HEK293T (cell line): Measurements from ENCODE around the gene DELE1.

Experiments used
- CTCF ChIA-PET: fragments of 350-600 bp; formaldehyde crosslinking; extraction: SDS; loops from one replicate; lab custom pipeline; 2021; ENCODE audit warnings: antibody characterized with exemption, inconsistent platforms; lab: Yijun Ruan, JAX
- POLR2A ChIA-PET: fragments of 350-600 bp; formaldehyde crosslinking; extraction: SDS; loops from one replicate; lab custom pipeline; 2020; ENCODE audit warnings: antibody characterized with exemption, inconsistent platforms; lab: Yijun Ruan, JAX
- DNase-seq: peaks from one replicate; pipeline ENCODE4 v3.0.0; 2012; ENCODE audit warnings: mixed read lengths; ENCODE audit errors: extremely low spot score
- ARNT ChIP-seq: fragments of 450-650 bp; IDR thresholded peaks from 2 replicates; pipeline ENCODE4 v1.6.1; 2017; ENCODE audit warnings: mild to moderate bottlenecking
- BHLHE40 ChIP-seq: fragments of 450-650 bp; IDR thresholded peaks from 2 replicates; pipeline ENCODE4 v1.6.1; 2016; ENCODE audit warnings: mild to moderate bottlenecking, moderate library complexity, borderline replicate concordance
- CTBP1 ChIP-seq: fragments of 450-650 bp; IDR thresholded peaks from 2 replicates; pipeline ENCODE4 v1.6.1; 2016; ENCODE audit warnings: borderline replicate concordance
- ELF4 ChIP-seq: fragments of 450-650 bp; IDR thresholded peaks from 2 replicates; pipeline ENCODE4 v1.6.1; 2017; ENCODE audit warnings: antibody characterized with exemption
- FOXA1 ChIP-seq: fragments of 450-650 bp; IDR thresholded peaks from 2 replicates; pipeline ENCODE4 v1.6.1; 2016; ENCODE audit warnings: mild to moderate bottlenecking
- FOXK2 ChIP-seq: fragments of 450-650 bp; IDR thresholded peaks from 2 replicates; pipeline ENCODE4 v1.6.1; 2016; ENCODE audit warnings: mild to moderate bottlenecking
- FOXM1 ChIP-seq: fragments of 450-650 bp; IDR thresholded peaks from 2 replicates; pipeline ENCODE4 v1.6.1; 2017; ENCODE audit warnings: mild to moderate bottlenecking, borderline replicate concordance
- HDGF ChIP-seq: fragments of 450-650 bp; IDR thresholded peaks from 2 replicates; pipeline ENCODE4 v1.6.1; 2017; ENCODE audit warnings: antibody characterized with exemption, borderline replicate concordance
- L3MBTL2 ChIP-seq: fragments of 450-650 bp; conservative IDR thresholded peaks from 2 replicates; pipeline ENCODE4 v1.6.1; 2016; ENCODE audit warnings: mild to moderate bottlenecking
- LEF1 ChIP-seq: fragments of 450-650 bp; IDR thresholded peaks from 2 replicates; pipeline ENCODE4 v1.6.1; 2017; ENCODE audit warnings: mild to moderate bottlenecking, borderline replicate concordance
- NFRKB ChIP-seq: fragments of 450-650 bp; IDR thresholded peaks from 2 replicates; pipeline ENCODE4 v1.6.1; 2016; ENCODE audit warnings: mild to moderate bottlenecking, moderate library complexity
- PKNOX1 ChIP-seq: fragments of 450-650 bp; IDR thresholded peaks from 2 replicates; pipeline ENCODE4 v1.6.1; 2016
- SP1 ChIP-seq: fragments of 450-650 bp; IDR thresholded peaks from 2 replicates; pipeline ENCODE4 v1.6.1; 2017
- SUZ12 ChIP-seq: fragments of 450-650 bp; IDR thresholded peaks from 2 replicates; pipeline ENCODE4 v1.6.1; 2016; ENCODE audit warnings: mild to moderate bottlenecking
- TARDBP ChIP-seq: fragments of 450-650 bp; IDR thresholded peaks from 2 replicates; pipeline ENCODE4 v1.6.1; 2016
- ZNF384 ChIP-seq: fragments of 450-650 bp; IDR thresholded peaks from 2 replicates; pipeline ENCODE4 v1.6.1; 2016

DELE1 gene

DNA sequence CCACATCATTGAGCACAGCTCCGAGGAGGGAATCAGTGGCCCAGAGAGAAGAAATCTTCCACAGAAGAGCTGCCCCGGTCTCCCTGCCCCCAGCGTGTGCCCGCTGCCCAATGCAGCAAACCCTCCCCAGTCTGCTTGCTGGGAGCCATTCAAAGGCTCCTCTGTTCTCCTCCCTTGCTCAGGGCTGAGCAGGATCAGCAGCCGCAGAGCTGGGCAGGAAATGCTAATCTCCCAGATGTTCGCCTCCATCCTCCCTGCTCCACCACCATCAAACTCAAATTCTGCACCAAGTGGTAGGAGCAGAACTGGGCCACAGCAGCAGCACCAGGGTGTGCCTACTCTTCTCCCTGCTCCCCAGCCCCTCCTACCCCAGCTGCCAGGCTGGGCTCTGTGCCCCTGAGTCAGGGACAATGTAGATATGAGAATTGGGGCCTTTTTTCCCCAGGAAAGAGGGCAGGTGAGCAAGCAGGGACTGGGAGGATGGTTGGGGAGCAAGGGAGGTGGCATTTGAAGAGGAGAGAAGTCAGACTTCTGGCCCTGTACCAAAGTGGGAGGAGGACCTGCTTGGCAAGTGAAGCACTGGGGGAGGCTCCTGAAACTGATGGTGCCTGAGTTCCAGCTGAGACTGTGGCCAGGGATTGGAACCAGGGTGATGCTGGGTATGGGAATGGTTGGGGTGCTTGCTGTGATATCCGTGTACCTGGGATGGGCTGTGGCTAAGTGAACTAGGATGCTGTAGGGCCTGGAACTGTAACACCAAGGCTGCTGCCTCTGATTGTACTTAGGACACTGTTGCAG, 43.5 kb upstream of the DELE1 start:
- ChIA-PET CTCF (interaction anchor here (0.7 to 6.3 kb wide), 21 partner anchors 16 to 216 kb away, joined by 3 to 33 read pairs (median 9); partner anchors contain the start of gene RNF14), POLR2A (interaction anchor here (0.9 to 7.4 kb wide), 3 partner anchors 30 to 89 kb away, joined by 3 to 47 read pairs (median 6); partner anchors contain the start of genes DELE1 and RNF14)
- TF ChIP-seq ARNT, result no peak
- no peak for TF ChIP-seq HDGF
- TF ChIP-seq LEF1, result no peak
- DNase-seq, result no peak

- TF ChIP-seq BHLHE40 (no peak), FOXA1 (no peak), PKNOX1 (no peak), FOXM1 (no peak), SP1 (no peak), LEF1 (no peak), ARNT (no peak), HDGF (no peak), L3MBTL2 (no peak), ELF4 (no peak), NFRKB (no peak), ZNF384 (no peak), TARDBP (no peak), FOXK2 (no peak), CTBP1 (no peak), SUZ12 (no peak)
- ChIA-PET POLR2A (interaction anchor here (0.9 to 7.4 kb wide), 3 partner anchors 31 to 80 kb away, joined by 3 to 47 read pairs (median 5); partner anchors contain the start of gene DELE1), CTCF (interaction anchor here (0.6 to 6.3 kb wide), 14 partner anchors 9 to 217 kb away, joined by 3 to 33 read pairs (median 4); no protein-coding TSS in a partner anchor)
- DNase-seq, result no peak
Measured at GRCh38 chr5:141880961-141881801, 42.5 kb upstream of the DELE1 start.

DNA sequence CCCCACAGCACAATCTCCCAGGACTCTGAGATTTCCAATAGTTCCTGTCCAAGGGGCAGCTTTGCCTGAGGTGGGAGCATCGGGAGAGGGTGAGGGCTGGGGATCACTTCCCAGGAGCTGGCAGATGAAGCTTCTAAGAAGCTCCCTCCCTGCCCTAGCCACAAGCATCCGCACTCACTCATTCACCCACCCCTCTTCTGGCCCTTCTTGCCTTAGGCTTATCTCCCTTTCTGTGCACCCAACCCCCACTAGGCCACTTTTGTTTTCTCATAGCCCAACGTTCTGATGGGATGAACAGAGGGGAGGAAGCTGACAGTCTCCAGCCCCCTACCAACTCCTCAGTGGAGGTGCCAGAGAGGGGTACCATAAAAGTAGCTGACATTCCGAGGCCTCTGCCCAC, 41.8 kb upstream of the DELE1 start:
- POLR2A ChIA-PET, result interaction anchor here (1.3 to 7.4 kb wide), 2 partner anchors 41 to 79 kb away, joined by 5 to 47 read pairs; partner anchors contain the start of gene DELE1
- TF ChIP-seq TARDBP (no peak), ARNT (no peak), NFRKB (no peak), CTBP1 (no peak), SP1 (no peak), FOXA1 (no peak), ZNF384 (no peak), PKNOX1 (no peak), SUZ12 (no peak), LEF1 (no peak), FOXM1 (no peak), L3MBTL2 (no peak), ELF4 (no peak)
- DNase-seq, result no peak
- CTCF ChIA-PET, result interaction anchor here (0.8 to 6.3 kb wide), 7 partner anchors 8 to 189 kb away, joined by 3 to 33 read pairs (median 5); no protein-coding TSS in a partner anchor

GRCh38 chr5:141882594-141883183, 41.0 kb upstream of the DELE1 start:
- POLR2A ChIA-PET, result interaction anchor here (7.4 kb wide), 1 partner anchor 40 kb away, joined by 47 read pairs; the partner anchor contains the start of gene DELE1
- CTCF ChIA-PET, result interaction anchor here (0.8 to 6.3 kb wide), 2 partner anchors 19 to 79 kb away, joined by 3 to 33 read pairs; no protein-coding TSS in a partner anchor
- no peak for DNase-seq
- TF ChIP-seq PKNOX1 (no peak), ZNF384 (no peak), SUZ12 (no peak), L3MBTL2 (no peak), SP1 (no peak), HDGF (no peak), LEF1 (no peak), CTBP1 (no peak), NFRKB (no peak), FOXK2 (no peak), BHLHE40 (no peak), FOXM1 (no peak), ARNT (no peak), ELF4 (no peak), FOXA1 (no peak), TARDBP (no peak)
